HL-60/S4 (cell line): ENCODE measurements around the gene TSPAN9.

Source experiments
- in situ Hi-C: fragments of 300-500 bp; cut with MboI; formaldehyde crosslinking; loops from 2 replicates; pipeline ENCODE4 v1.14.3; 2022; ENCODE audit warnings: low sequenced_read_pairs

TSPAN9 gene, protein sequence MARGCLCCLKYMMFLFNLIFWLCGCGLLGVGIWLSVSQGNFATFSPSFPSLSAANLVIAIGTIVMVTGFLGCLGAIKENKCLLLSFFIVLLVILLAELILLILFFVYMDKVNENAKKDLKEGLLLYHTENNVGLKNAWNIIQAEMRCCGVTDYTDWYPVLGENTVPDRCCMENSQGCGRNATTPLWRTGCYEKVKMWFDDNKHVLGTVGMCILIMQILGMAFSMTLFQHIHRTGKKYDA

DNA sequence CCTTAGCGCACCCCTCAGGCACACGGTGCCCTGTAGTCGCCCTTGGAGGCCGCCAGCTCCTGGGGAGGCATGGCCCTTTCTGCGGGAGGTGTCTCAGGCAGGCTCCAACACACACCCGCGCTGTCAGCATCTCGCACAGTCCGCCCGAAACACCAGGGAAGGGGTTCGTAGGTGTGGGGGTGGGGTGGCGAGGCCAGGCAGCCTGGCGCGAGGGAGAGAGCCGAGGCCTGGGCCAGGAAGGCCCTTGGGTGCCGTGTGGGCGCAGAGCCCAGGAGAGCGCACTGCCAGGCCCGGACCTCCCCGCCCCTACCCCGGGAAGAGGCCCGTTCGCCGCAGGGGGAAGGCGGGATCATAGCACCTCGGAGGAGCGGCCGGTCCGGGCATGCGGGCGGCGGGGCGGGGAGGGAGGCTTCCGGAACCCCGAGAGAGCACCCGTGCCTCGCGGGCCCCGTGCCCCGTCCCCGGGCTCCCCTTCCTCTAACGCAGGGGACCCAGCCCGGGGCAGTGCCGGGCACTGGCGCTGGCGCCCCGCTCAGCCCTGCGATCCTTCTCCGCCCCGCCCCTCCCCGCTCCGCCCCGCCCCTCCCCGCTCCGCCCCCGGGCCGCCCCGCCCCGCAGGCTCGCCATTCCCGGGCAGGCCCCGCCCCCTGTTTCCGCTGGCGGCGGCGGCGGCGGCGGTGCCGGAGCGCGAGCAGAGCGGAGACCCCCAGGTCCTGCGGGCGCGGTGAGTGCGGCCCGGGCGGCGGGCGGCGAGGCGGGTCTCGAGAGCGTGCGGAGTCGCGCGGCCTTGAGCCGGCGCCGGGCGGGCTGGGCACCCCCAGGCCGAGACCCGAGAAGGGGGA is at the start of gene TSPAN9:
Gene TSPAN9 (plus strand): TSS at position 650 of the 842 bp plus-strand sequence. CDS start 123,815 bp downstream, outside the sequence.
- in situ Hi-C loops, result no loop called here

- in situ Hi-C loops, result no loop called here
Measured at GRCh38 chr12:3028108-3028507, 49.1 kb upstream of the TSPAN9 start.

- in situ Hi-C loops, result no loop called here
Measured at GRCh38 chr12:3030821-3031429, 46.3 kb upstream of the TSPAN9 start.

DNA sequence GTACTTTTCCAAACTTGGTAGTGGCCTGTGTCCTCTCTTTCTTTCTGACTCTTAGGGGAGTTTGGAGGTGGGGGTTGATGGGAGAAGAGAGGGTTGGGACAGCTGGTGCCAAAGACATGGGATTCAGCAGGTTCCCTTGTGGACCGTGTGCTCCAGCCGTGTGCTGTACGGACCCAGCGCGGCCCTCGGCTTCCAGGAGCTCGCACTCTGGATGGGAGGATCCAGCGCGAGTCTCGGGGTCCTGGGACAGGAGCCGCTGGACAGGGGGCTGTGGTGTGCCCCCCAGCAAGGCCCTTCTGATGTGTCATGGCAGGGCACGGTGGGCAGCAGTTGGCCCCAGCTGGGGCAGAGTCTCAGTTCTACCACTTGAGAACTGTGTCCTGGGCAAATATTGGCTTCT is 45.0 kb upstream of the TSPAN9 start:
- in situ Hi-C loops, result no loop called here

DNA sequence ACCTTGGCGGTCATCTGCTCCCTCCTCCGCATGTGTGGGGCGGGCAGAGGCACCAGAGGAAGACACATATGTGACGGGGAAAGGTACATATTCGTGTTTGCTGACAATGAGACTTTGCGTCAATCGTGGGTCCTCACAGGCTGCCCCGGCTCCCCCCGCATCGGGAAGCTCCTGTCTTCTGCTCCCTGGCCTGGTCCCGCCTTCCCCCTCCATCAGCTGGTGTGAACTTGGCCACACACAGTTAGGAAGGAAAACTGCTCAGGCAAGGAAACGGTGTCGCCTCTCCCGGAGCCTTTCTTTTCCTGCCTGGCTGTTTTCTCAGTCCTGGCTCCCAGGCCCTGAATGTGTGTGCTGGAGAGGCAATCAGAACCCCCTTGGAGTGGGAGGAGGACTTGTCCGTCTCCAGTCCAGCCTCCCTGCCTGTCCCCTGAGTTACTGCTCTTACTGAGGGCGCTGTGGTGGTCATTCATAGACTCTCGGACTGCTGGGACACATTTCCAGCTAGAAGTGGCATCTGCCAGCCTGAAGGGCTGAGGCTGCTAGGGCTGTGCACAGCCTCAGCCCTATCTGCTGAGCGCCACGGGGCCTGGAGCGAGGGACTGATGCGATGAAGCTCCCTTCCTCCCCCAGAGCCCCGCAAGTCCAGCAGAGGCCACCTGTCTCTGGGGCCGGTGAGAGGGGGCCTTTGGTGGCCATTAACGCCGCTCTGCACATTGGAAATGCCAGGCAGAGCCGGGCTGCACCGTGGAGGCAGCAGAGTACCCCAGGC is 44.2 kb upstream of the TSPAN9 start:
- in situ Hi-C loops, result no loop called here

GRCh38 chr12:3033539-3033867 is 43.7 kb upstream of the TSPAN9 start:
- in situ Hi-C loops, result no loop called here

GRCh38 chr12:3034067-3034750 is 43.0 kb upstream of the TSPAN9 start:
- in situ Hi-C loops, result no loop called here

DNA sequence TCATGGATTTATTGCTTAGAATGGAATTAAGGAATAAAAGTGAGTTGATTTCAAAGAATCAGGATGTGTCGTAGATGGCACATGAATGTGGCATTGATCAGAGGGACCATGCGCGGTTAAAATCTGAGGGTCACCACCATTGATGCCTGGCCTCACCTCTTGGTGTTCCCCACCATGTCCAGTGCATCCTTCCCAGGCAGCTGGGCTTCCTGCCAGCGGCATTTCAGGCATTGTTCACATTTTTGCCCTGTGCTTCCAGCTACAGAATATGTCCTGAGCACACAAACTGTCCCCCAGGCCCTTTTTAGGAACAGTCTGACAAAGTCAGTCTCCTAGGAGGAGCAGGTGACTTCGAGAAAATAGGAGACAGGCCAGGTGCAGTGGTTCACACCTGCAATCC is 42.0 kb upstream of the TSPAN9 start:
- in situ Hi-C loops, result no loop called here

DNA sequence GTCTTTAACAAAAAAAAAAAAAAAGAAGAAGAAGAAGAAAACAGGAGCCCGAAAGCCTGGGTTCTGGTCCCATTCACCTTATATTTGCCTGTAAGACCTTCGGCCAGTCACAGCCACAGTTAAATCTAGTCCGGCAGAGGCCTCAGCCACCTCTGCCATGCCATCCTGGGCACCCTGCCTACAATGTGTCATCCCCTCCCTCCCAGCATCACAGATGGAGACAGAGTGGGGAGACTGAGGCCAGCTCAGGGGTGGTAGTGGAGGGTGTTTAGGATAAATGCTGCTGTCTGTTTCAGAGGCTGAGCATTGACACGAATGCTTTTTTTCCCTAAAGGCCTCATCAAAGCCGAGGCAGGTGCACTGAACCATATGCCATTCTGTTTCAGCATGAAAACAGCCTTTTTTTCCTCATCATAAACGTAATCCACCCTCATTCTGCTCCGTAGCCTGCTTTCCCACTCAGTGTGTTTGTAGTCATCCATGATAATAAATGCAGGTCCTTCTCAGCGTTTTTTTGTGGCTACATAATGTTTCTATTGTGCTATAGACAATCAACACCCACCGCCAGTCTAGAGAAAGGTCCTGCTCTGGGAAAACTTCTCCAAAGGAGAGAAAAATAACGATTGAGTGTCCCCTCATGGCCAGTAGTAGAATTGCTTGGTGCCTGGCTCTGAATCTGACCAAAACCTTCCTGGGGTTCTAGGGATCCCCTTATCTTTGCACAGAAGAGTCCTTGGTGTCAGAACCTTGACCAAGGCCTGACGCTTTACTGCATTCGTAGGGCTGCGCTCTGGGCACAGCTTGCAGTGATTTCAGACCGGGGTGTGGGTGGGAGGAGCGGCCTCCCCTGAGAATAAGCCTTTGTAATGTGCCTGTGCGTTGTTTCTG is 41.1 kb upstream of the TSPAN9 start:
- in situ Hi-C loops, result no loop called here

- in situ Hi-C loops, result no loop called here
Measured at GRCh38 chr12:3036901-3037600, 40.1 kb upstream of the TSPAN9 start.

GRCh38 chr12:3038166-3038565 is 39.0 kb upstream of the TSPAN9 start:
- in situ Hi-C loops, result no loop called here

DNA sequence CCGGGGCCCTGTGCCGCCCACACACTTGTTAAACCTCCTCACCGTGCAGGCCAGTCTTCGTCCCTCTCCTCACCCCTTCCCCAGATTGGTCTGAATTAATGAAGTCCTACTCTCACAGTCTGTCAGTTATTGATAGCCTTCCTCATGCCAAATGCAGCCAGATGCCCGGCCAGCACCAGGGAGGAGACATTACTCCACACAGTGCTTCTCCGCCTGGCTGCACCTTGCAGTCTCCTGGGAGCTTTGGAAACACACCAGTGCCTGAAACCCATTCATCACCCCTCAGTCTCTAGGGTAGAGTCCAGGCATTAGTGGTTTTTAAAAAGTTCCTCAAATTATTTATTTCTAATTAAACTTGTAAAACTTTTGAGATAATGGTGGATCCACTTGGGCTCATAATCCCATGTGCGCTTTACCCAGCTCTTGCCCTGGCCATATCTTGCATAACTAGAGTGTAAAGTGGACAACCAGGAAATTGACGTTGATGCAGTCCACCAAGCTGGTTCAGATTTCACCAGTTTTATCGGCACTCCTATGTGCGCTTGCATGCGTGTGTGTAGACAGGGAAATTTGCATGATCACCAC is 38.2 kb upstream of the TSPAN9 start:
- in situ Hi-C loops, result no loop called here

DNA sequence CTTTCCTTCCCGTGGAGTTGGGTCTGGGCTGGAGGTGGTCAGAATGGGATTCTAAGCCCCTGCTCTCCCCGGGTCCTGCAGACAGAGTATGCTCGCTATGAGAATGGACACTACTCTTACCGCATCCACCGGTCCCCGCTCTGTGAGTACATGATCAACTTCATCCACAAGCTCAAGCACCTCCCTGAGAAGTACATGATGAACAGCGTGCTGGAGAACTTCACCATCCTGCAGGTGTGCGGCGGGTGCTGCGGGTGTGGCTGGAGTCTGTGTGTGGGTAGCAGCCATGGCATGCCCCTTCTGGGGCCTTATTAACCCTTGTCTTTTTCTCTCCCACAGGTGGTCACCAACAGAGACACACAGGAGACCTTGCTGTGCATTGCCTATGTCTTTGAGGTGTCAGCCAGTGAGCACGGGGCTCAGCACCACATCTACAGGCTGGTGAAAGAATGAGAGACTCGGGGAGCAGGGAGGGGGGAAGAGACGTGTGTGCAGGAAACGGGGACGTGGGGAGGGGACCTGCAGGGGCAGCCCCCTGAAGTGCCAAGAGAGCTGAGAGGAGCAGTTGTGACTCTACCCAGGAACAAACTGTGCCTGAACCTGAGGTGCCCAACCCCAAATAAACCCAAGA is 37.0 kb upstream of the TSPAN9 start:
- in situ Hi-C loops, result no loop called here

- in situ Hi-C loops, result no loop called here
Measured at GRCh38 chr12:3040663-3041544, 36.3 kb upstream of the TSPAN9 start.

DNA sequence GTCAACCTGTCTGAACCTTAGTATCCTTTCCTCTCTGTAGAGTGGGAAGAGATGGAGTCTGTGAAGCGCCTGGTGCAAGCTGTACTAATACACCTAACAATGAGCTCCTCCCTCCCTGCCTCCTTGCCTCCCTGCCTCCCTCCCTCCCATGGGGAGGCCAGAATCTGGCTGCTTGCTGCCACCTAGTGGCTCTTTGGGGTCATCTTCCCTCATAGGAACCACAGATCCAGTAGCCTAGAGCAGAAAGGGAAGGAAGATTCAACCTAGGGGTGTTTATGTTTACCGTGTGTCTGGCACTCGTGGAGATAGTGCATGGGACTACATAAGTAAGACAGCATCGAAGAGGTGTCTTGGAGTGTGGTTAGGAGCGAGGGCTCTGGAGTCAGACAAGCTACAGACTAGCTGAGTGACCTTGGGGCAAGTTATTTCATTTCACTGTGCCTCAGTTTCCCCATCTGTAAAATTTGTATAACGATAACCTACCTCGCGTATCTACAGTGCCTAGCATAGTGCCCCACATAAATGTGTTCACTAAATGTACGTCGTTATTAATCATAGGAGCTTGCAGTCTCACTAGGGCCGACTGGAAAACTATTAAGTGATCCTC is 35.5 kb upstream of the TSPAN9 start:
- in situ Hi-C loops, result no loop called here

- in situ Hi-C loops, result no loop called here
Measured at GRCh38 chr12:3042394-3042793, 34.8 kb upstream of the TSPAN9 start.

DNA sequence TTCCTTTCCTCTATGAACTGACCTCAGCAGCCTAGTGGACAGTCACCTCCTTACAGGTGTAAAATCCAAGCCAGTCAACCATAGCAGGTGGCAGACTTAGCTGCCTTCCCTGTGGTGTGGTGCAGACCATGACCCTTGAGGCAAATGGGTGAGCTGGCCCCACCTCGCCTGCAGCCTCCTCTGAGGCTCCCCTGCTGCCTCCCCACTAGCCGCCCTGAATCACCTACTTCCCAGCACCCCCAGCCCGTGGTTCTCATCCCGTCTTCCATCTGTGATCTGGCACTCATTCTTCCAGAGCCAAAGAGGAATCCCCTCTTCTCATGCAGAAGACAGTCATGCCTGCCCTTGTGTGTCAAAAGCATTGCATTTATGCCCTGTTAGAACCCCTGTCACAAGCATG is 34.4 kb upstream of the TSPAN9 start:
- in situ Hi-C loops, result no loop called here
